Activated CD8-positive, alpha-beta T cell treated with anti-CD3 and anti-CD28 coated beads, Interleukin-2, amount 10 ng/mL, durations not matched to agents 7 days and 5 days (primary cell): Measurements from ENCODE around the gene GRAMD1B. TPM values are rescaled to one million over a fixed set of nuclear protein-coding genes. Genes with fewer than 3 reads are reported as not detected.

ENCODE experiments used
- ATAC-seq: fragments of 150-1000 bp; cut with Tn5 transposase; one replicate; pipeline ENCODE4 v1.10.0; 2021; ENCODE audit warnings: moderate library complexity
- CTCF ChIA-PET: fragments of 350-600 bp; sonication (Branson Sonifier 250); formaldehyde crosslinking; loops from one replicate; lab custom pipeline; 2021; ENCODE audit warnings: antibody characterized with exemption; lab: Charles Lee
- POLR2A ChIA-PET: fragments of 350-600 bp; sonication (Branson Sonifier 250); formaldehyde crosslinking; loops from one replicate; lab custom pipeline; 2021; ENCODE audit warnings: antibody characterized with exemption; lab: Charles Lee
- DNase-seq: peaks from one replicate; pipeline ENCODE4 v3.0.0-alpha.2; 2020
- H3K27ac Mint-ChIP-seq: one replicate; pipeline ENCODE4 v1.8.0; 2021; ENCODE audit warnings: mild to moderate bottlenecking, mixed read lengths
- H3K27me3 Mint-ChIP-seq: one replicate; pipeline ENCODE4 v1.8.0; 2021; ENCODE audit warnings: low read depth, mixed read lengths
- H3K36me3 Mint-ChIP-seq: one replicate; pipeline ENCODE4 v1.8.0; 2021; ENCODE audit warnings: low read depth, mixed read lengths
- H3K4me1 Mint-ChIP-seq: one replicate; pipeline ENCODE4 v1.8.0; 2021; ENCODE audit warnings: low read depth, mixed read lengths
- H3K4me3 Mint-ChIP-seq: one replicate; pipeline ENCODE4 v1.8.0; 2021; ENCODE audit warnings: mild to moderate bottlenecking, mixed read lengths
- H3K9me3 Mint-ChIP-seq: one replicate; pipeline ENCODE4 v1.8.0; 2022; ENCODE audit warnings: mixed read lengths; ENCODE audit not compliant: insufficient read depth
- total RNA-seq, 2 experiments: library from RNA; stranded (reverse); gene quantifications; one replicate each; pipeline ENCODE4 v1.2.3, GENCODE V29; 2021

Gene GRAMD1B
- total RNA-seq, 2 experiments from 2014 or later, result 22.8 to 26.0 TPM

- H3K36me3 Mint-ChIP-seq, result no peaks in the 10 kb centered on the region
- ChIA-PET CTCF (interaction anchor here (0.8 to 1.5 kb wide), 3 partner anchors 9 to 121 kb away, joined by 3 to 8 read pairs (median 4); no protein-coding TSS in a partner anchor), POLR2A (no interaction called here)
- H3K9me3 Mint-ChIP-seq, result no peaks in the 10 kb centered on the region
- no peak overlapping the region for H3K27ac Mint-ChIP-seq
- H3K27me3 Mint-ChIP-seq, result no peaks in the 10 kb centered on the region
- H3K4me1 Mint-ChIP-seq, result no peaks in the 10 kb centered on the region
- ATAC-seq (no peak), DNase-seq (no peak)
- no peak overlapping the region for H3K4me3 Mint-ChIP-seq
Observed at GRCh38 chr11:123585706-123586105, 155.6 kb downstream of the GRAMD1B start.

DNA sequence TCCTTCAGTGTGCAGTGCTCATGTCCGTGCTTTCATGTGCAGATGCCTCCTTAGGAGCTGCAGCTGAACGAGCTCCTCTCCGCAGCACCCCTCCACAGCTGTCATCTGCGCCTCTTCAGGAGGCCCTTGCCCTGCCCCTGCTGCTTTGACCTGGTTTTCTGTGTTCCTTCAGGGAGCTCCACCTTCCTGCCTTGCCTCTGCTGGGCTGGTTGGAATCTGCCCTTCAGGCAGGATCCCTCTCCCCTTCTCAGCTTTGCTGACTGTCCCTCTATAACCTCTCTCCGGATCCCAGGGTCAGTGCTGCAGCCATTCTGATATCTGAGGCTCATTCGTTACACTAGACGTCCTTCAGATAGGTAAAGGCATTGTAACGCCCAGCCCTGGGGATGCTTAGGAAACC lies 156.5 kb downstream of the GRAMD1B start:
- CTCF ChIA-PET, result interaction anchor here (1.3 to 1.5 kb wide), 2 partner anchors 10 to 120 kb away, joined by 4 to 8 read pairs; no protein-coding TSS in a partner anchor

GRCh38 chr11:123587044-123587443 lies 157.0 kb downstream of the GRAMD1B start:
- no peaks in the 10 kb centered on the region for H3K27me3 Mint-ChIP-seq
- no peak overlapping the region for H3K4me3 Mint-ChIP-seq
- no peaks in the 10 kb centered on the region for H3K9me3 Mint-ChIP-seq
- DNase-seq (no peak), ATAC-seq (no peak)
- CTCF ChIA-PET, result interaction anchor here (1.3 kb wide), 1 partner anchor 120 kb away, joined by 4 read pairs; no protein-coding TSS in a partner anchor
- no peaks in the 10 kb centered on the region for H3K4me1 Mint-ChIP-seq
- H3K36me3 Mint-ChIP-seq, result peaks cover 2% of the 10 kb centered on the region
- POLR2A ChIA-PET, result no interaction called here
- no peak overlapping the region for H3K27ac Mint-ChIP-seq

More for the DNA sequence above, 156.5 kb downstream of the GRAMD1B start:
- H3K27ac Mint-ChIP-seq, result peak overlapping the region; percentile 66
- POLR2A ChIA-PET, result no interaction called here
- H3K36me3 Mint-ChIP-seq, result peaks cover 2% of the 10 kb centered on the region
- H3K27me3 Mint-ChIP-seq, result no peaks in the 10 kb centered on the region
- no peaks in the 10 kb centered on the region for H3K9me3 Mint-ChIP-seq
- H3K4me3 Mint-ChIP-seq, result no peak overlapping the region
- no peaks in the 10 kb centered on the region for H3K4me1 Mint-ChIP-seq
- DNase-seq (no peak), ATAC-seq (no peak)

GRCh38 chr11:123587559-123587958 lies 157.5 kb downstream of the GRAMD1B start:
- peaks cover 2% of the 10 kb centered on the region for H3K36me3 Mint-ChIP-seq
- no peak for ATAC-seq
- POLR2A ChIA-PET, result no interaction called here
- H3K9me3 Mint-ChIP-seq, result no peaks in the 10 kb centered on the region
- no peak overlapping the region for H3K27ac Mint-ChIP-seq
- no peaks in the 10 kb centered on the region for H3K4me1 Mint-ChIP-seq
- H3K27me3 Mint-ChIP-seq, result no peaks in the 10 kb centered on the region
- no peak for DNase-seq
- no peak overlapping the region for H3K4me3 Mint-ChIP-seq
- CTCF ChIA-PET, result no interaction called here

DNA sequence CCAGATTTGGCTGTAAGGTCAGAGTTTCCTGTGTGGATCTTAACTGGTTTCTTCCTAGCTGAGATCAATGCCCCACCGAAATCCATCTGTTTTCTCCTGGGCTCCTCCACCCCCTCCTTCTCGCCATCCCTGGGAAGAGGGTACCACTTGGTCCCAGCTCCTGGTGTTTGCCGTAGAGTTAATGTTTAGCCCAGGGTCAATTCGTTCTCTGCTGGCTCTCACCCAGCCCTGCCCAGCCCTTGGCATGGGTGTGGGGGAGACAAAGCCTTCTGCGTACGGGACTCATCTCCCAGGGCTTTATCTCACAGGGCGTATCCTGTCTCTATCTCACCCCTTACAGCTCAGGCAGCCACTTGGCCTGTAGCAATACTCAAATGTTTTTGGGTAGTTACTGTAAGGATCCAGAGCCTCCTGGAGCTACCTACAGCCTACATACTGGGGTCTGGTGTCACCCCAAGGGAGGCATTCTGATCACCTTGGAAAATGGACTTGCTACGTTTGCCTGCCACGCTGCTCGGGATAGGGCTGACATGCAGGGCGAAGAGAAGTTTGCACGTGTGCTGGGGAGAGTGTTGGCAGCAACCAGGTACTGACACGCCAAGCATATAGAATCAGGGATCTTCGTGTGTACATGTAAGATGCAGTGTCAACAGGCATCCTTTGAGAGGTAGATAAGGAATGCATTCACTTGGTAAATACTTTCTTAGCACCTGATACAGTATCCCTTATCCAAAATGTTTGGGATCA lies 158.2 kb downstream of the GRAMD1B start:
- CTCF ChIA-PET, result no interaction called here
- no peak for DNase-seq
- no peak for ATAC-seq
- Mint-ChIP-seq H3K4me1 (no peaks in the 10 kb centered on the region), H3K27me3 (no peaks in the 10 kb centered on the region), H3K36me3 (peaks cover 2% of the 10 kb centered on the region), H3K27ac (no peak overlapping the region), H3K4me3 (no peak overlapping the region), H3K9me3 (no peaks in the 10 kb centered on the region)
- POLR2A ChIA-PET, result interaction anchor here (0.6 kb wide), 1 partner anchor 287 kb away, joined by 3 read pairs; no protein-coding TSS in a partner anchor

DNA sequence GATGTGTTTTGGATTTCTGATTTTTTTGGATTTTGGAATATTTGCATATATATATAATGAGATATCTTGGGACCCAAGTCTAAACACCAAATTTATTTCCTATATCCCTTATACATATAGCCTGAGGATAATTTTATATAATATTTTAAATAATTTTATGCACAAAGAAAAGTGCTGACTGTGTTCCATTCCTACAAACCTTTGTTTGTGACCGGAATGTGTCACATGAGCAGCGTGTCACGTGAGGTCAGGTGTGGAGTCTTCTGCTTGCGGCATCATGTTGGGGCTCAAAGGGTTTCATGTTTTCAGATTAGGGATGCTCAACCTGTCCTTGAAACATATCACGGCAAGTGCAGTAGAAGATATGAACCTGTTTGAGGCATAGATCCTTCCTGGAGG lies 158.8 kb downstream of the GRAMD1B start:
- Mint-ChIP-seq H3K27ac (no peak overlapping the region), H3K27me3 (no peaks in the 10 kb centered on the region), H3K4me3 (no peak overlapping the region), H3K36me3 (peaks cover 2% of the 10 kb centered on the region), H3K9me3 (no peaks in the 10 kb centered on the region), H3K4me1 (no peaks in the 10 kb centered on the region)
- CTCF ChIA-PET, result no interaction called here
- DNase-seq, result no peak
- ATAC-seq, result no peak
- POLR2A ChIA-PET, result no interaction called here

DNA sequence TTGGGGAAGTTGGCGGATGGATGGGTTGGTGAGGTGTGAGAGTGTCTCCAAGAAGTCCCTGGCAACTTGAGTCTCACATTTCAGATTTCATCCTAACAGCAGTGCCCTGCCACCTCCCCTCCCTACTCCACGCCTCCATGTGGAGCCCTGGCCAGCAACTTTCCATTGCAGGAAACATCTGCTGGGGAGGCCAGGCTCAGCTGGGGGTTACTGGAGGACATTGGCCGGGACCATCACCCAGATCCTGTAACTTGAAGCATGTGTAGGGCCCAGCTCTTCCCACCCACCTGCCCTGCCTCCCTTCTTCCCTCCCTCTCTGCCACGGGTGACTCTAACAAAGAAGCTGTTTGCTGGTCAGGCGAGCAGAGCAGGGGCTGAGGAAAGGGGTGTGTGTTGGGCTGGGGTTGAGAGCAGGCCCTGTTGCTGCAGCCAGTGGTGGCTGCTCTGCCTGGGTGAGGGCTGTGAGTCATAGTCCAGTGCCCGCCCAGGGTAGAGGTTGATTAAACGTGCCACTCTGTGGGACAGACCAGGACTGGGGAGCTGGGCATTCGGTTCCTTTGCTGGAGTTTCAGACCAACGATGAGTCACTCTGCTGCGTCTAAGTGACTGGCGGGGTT lies 160.3 kb downstream of the GRAMD1B start:
- H3K36me3 Mint-ChIP-seq, result peaks cover 7% of the 10 kb centered on the region
- no peaks in the 10 kb centered on the region for H3K4me1 Mint-ChIP-seq
- no peak overlapping the region for H3K27ac Mint-ChIP-seq
- no peaks in the 10 kb centered on the region for H3K27me3 Mint-ChIP-seq
- DNase-seq (no peak), ATAC-seq (no peak)
- no peaks in the 10 kb centered on the region for H3K9me3 Mint-ChIP-seq
- POLR2A ChIA-PET, result no interaction called here
- CTCF ChIA-PET, result interaction anchor here (1.4 kb wide), 1 partner anchor 121 kb away, joined by 3 read pairs; no protein-coding TSS in a partner anchor
- no peak overlapping the region for H3K4me3 Mint-ChIP-seq

DNA sequence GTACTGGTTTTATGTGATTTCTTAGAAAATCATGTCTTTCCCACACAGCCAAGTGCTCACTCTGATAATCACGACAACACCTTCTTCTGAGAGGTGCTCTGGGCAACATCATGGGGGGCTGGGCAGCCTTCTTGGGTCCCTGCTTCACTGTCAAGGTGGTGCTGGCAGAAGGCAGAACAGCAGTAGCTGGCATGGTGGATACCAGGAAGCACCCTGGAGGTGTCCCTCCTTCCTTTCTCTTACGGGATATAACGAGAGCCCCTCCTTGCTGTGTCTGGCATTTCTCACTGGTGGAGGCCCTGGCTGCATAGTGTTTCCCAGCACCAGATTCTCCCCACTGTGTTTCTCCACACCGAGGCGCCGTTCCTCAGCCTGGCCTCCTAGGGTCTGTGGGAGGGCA lies 163.5 kb downstream of the GRAMD1B start:
- H3K4me1 Mint-ChIP-seq, result no peaks in the 10 kb centered on the region
- peaks cover 9% of the 10 kb centered on the region for H3K36me3 Mint-ChIP-seq
- H3K27ac Mint-ChIP-seq, result no peak overlapping the region
- CTCF ChIA-PET, result no interaction called here
- POLR2A ChIA-PET, result no interaction called here
- ATAC-seq (peak; percentile 15), DNase-seq (no peak)
- no peaks in the 10 kb centered on the region for H3K27me3 Mint-ChIP-seq
- H3K9me3 Mint-ChIP-seq, result no peaks in the 10 kb centered on the region
- H3K4me3 Mint-ChIP-seq, result no peak overlapping the region

GRCh38 chr11:123594188-123594901 lies 164.3 kb downstream of the GRAMD1B start:
- DNase-seq (no peak), ATAC-seq (no peak)
- Mint-ChIP-seq H3K4me3 (no peak overlapping the region), H3K4me1 (no peaks in the 10 kb centered on the region), H3K9me3 (no peaks in the 10 kb centered on the region), H3K36me3 (peaks cover 16% of the 10 kb centered on the region), H3K27ac (no peak overlapping the region), H3K27me3 (no peaks in the 10 kb centered on the region)
- ChIA-PET CTCF (no interaction called here), POLR2A (no interaction called here)

- H3K9me3 Mint-ChIP-seq, result no peaks in the 10 kb centered on the region
- CTCF ChIA-PET, result no interaction called here
- POLR2A ChIA-PET, result no interaction called here
- H3K27ac Mint-ChIP-seq, result no peak overlapping the region
- H3K27me3 Mint-ChIP-seq, result no peaks in the 10 kb centered on the region
- DNase-seq, result no peak
- ATAC-seq, result no peak
- H3K36me3 Mint-ChIP-seq, result peaks cover 16% of the 10 kb centered on the region
- H3K4me1 Mint-ChIP-seq, result no peaks in the 10 kb centered on the region
- no peak overlapping the region for H3K4me3 Mint-ChIP-seq
Observed at GRCh38 chr11:123594921-123595320, 164.9 kb downstream of the GRAMD1B start.

GRCh38 chr11:123597859-123598258 lies 167.8 kb downstream of the GRAMD1B start:
- CTCF ChIA-PET, result interaction anchor here (1.5 kb wide), 1 partner anchor 17 kb away, joined by 4 read pairs; no protein-coding TSS in a partner anchor
- Mint-ChIP-seq H3K27me3 (no peaks in the 10 kb centered on the region), H3K9me3 (no peaks in the 10 kb centered on the region), H3K4me3 (no peak overlapping the region), H3K36me3 (peaks cover 29% of the 10 kb centered on the region), H3K4me1 (no peaks in the 10 kb centered on the region), H3K27ac (no peak overlapping the region)
- DNase-seq (no peak), ATAC-seq (no peak)
- POLR2A ChIA-PET, result no interaction called here
